GM06990 (cell line): Measurements from ENCODE around the gene GLP2R.

Source experiments
- DNase-seq: peaks from one replicate; pipeline ENCODE4 v3.0.0-alpha.2; 2011; ENCODE audit not compliant: insufficient read length; ENCODE audit errors: extremely low read depth
- H3K27me3 ChIP-seq: replicated peaks from 2 replicates; pipeline ENCODE4 v1.6.0; 2011; ENCODE audit warnings: low read length; ENCODE audit not compliant: control insufficient read depth, insufficient read depth
- H3K36me3 ChIP-seq: 2 replicates; pipeline ENCODE4 v1.5.1; 2011; ENCODE audit warnings: low read length; ENCODE audit not compliant: control insufficient read depth, insufficient read depth
- H3K4me3 ChIP-seq: replicated peaks from 2 replicates; pipeline ENCODE4 v1.5.1; 2011; ENCODE audit warnings: low read depth, mild to moderate bottlenecking, control low read depth, low read length
- TF ChIP-seq, protein P1 (sequence below): IDR thresholded peaks from 2 replicates; pipeline ENCODE4 v1.5.1; 2011; ENCODE audit warnings: low read length, control low read depth, mild to moderate bottlenecking, inconsistent platforms; ENCODE audit not compliant: insufficient read depth, poor library complexity, severe bottlenecking

GLP2R gene

DNA sequence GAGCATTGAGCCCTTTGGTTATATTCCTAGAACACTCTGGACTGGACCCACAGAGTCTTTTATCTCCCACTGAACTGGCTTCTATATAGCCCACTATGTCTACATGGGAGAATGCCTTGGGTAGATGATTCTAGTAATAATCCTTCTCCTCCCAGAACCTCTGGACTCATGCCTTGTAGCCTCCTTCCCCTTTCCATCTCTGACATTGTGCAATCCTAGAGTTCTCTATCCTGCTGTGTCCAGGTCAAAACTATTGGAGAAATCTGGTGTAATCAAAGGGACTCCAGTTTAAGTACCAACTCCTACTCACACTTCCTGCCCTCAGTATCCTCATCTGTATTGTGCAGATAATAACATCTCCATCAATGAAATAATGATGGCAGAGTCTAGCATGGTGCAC is 70.2 kb downstream of the GLP2R start:
- TF ChIP-seq, protein P1, sequence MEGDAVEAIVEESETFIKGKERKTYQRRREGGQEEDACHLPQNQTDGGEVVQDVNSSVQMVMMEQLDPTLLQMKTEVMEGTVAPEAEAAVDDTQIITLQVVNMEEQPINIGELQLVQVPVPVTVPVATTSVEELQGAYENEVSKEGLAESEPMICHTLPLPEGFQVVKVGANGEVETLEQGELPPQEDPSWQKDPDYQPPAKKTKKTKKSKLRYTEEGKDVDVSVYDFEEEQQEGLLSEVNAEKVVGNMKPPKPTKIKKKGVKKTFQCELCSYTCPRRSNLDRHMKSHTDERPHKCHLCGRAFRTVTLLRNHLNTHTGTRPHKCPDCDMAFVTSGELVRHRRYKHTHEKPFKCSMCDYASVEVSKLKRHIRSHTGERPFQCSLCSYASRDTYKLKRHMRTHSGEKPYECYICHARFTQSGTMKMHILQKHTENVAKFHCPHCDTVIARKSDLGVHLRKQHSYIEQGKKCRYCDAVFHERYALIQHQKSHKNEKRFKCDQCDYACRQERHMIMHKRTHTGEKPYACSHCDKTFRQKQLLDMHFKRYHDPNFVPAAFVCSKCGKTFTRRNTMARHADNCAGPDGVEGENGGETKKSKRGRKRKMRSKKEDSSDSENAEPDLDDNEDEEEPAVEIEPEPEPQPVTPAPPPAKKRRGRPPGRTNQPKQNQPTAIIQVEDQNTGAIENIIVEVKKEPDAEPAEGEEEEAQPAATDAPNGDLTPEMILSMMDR: no peak
- Histone ChIP-seq H3K36me3 (no peaks in the 10 kb centered on the region), H3K27me3 (peaks cover 1% of the 10 kb centered on the region; the same call in 1 of the 2 replicates), H3K4me3 (no peak overlapping the region)
- no peak for DNase-seq

- TF ChIP-seq, protein P1: no peak
- Histone ChIP-seq H3K4me3 (no peak overlapping the region), H3K27me3 (peaks cover 1% of the 10 kb centered on the region; the same call in 1 of the 2 replicates), H3K36me3 (no peaks in the 10 kb centered on the region)
- DNase-seq: no peak
Observed at GRCh38 chr17:9897372-9897968, 71.7 kb downstream of the GLP2R start.

DNA sequence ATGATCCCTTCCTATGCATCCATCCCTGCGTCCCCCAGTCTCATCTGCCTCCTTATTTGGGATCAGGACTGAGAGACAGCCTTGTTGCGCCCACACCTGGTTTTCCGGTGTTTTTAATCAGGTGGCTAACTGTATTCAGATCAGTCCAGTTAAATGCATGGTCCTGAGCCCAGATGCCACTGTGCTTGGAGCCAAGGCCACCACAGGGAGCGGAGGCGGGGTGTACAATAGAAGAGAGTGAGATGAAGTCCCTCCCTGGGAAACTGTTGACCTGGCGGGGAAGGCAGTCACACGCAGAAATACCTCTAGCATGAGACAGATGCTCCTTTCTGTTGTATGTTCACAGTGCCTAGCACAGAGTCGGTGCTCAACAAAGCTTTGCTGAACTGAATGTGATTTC is 73.1 kb downstream of the GLP2R start:
- Histone ChIP-seq H3K4me3 (no peak overlapping the region), H3K27me3 (peaks cover 1% of the 10 kb centered on the region; the same call in 1 of the 2 replicates), H3K36me3 (no peaks in the 10 kb centered on the region)
- TF ChIP-seq, protein P1: no peak
- no peak for DNase-seq

GRCh38 chr17:9899280-9900043 is 73.7 kb downstream of the GLP2R start:
- no peak overlapping the region for H3K4me3 ChIP-seq
- peaks cover 1% of the 10 kb centered on the region; the same call in 1 of the 2 replicates for H3K27me3 ChIP-seq
- TF ChIP-seq, protein P1: no peak
- no peaks in the 10 kb centered on the region for H3K36me3 ChIP-seq
- DNase-seq: no peak

- DNase-seq: no peak
- H3K4me3 ChIP-seq: no peak overlapping the region
- TF ChIP-seq, protein P1: no peak
Observed at GRCh38 chr17:9900044-9900594, 74.4 kb downstream of the GLP2R start.

More at GRCh38 chr17:9900044-9900594, 74.4 kb downstream of the GLP2R start:
- H3K36me3 ChIP-seq: no peaks in the 10 kb centered on the region
- peaks cover 1% of the 10 kb centered on the region; the same call in 1 of the 2 replicates for H3K27me3 ChIP-seq
